Hematopoietic multipotent progenitor cell treated with erythropoietin and hydrocortisone succinate and interleukin-3 and kit ligand, for 8 days (in vitro differentiated cells): ENCODE measurements around the gene CHST1.

Experiments used
- DNase-seq: peaks from one replicate; pipeline ENCODE4 v3.0.0-alpha.2; 2015

CHST1 gene, protein sequence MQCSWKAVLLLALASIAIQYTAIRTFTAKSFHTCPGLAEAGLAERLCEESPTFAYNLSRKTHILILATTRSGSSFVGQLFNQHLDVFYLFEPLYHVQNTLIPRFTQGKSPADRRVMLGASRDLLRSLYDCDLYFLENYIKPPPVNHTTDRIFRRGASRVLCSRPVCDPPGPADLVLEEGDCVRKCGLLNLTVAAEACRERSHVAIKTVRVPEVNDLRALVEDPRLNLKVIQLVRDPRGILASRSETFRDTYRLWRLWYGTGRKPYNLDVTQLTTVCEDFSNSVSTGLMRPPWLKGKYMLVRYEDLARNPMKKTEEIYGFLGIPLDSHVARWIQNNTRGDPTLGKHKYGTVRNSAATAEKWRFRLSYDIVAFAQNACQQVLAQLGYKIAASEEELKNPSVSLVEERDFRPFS

DNA sequence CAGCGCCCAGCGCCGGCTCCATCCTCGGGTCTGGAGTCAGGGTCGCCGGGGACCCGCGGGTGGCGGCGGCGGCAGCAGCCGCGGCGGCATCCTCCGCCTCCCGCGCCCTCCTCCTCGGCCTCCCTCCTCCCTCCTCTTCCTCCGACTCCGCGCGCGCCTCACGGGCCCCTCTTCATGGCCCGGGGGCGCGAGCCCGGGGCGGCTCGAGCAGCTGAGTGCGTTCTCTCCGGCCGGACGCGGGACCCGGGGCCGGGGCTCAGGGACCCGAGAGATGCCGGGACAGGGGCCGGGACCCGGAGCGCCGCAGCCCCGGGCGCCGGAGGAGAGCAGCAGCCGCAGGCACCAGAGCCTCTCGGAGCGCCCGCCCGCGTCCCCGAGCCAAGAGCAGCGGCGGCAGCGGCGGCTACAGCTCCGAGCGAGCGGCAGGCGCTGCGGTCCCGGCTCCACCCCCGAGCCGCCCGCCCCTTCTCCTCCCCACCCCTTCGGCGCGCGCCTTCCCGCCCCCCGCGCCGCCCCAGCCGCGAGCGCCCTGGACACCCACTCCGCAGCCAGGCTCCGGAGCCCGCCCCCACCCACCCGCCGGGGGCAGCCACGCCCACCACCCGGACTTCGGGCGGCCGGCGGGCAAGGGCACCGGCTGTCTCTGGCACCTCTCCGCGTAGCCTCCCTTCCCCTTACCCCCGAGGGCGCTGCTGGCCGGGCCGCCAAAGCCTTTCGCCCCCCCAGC is at the start of gene CHST1:
TSS of gene CHST1 (minus strand) at position 417 of the 727 bp plus-strand sequence. CDS start 14,699 bp downstream, outside the sequence.
- peak; percentile 9 for DNase-seq

- DNase-seq, result no peak
Measured at GRCh38 chr11:45713573-45713972, 48.2 kb upstream of the CHST1 start.

DNA sequence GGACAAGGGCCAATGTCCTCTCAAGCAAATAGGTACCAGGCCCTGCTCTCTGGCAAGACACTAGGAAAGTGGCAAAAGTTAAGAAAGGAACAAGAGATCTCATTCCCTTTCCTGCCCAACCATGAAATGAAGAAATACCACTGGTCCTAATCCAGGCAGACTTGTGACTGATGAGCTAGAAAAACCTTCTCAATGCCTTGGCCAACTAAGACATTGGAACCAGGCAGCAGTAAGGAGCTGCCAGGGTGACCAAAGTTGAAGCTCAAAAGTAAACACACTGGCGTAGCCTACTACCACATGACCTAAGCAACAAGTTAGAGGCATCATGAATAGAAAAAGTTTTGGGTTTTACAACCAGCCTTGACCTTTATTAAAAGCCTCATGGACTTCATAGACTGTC is 45.1 kb upstream of the CHST1 start:
- no peak for DNase-seq

DNA sequence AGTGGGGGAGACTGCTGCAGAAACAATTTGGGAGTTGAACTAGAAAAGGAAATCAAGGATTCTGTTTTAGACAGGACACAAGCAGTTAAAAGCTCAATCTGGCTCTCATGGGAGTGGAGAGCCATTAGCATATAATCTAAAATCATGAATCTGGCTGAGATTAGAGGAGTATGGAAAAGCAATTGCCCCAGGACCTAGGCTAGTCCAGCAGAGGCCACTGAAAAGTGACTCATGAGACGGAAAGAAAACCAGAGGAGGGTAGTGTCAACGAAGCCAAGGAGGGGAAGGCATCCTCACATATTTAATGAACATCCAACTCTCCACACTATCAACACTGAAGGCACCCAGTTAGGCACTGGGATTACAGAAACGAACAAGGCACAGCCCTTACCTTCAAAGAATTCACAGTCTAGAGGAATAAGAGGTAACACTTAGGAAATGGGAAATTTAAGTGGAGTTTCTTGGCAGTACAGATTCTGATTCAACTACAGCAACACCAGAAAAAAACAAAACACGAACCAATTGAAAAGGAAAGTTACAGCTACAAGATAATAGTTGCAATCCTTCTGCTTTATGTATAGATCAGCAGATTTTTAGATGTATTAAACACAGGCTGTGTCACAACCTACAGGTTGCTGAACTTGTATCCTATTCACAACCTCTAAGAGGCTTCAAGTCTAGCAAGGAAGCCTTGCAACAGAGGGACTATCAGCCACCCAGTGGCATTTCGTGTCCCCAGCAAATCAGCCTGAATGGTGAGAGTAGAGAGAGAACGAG is 43.7 kb upstream of the CHST1 start:
- DNase-seq, result no peak

DNA sequence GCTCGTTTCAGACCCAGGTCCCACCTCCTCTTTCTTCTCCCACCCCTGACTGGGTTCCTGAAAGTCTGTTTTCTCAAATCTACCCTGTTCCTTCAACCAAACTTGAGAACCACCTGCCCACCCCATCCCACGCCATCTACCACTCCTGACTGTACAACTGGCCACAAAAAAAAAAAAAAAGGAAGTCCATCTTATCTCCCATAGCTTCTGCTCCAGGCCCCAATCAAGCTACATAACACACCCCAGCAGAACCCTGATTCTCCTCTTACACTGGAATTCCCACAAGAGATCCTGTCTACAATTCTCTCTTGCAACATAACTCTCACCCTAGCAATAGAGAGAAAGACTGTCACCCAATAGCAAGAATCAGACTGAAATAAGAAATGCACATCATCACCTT is 39.2 kb upstream of the CHST1 start:
- DNase-seq, result peak; percentile 25

GRCh38 chr11:45704133-45704532 is 38.7 kb upstream of the CHST1 start:
- DNase-seq, result no peak

GRCh38 chr11:45702511-45702910 is 37.1 kb upstream of the CHST1 start:
- no peak for DNase-seq

- DNase-seq, result peak; percentile 89
Measured at GRCh38 chr11:45698777-45699497, 33.5 kb upstream of the CHST1 start.

- DNase-seq, result no peak
Measured at GRCh38 chr11:45692808-45693453, 27.5 kb upstream of the CHST1 start.

- DNase-seq, result no peak
Measured at GRCh38 chr11:45688472-45689033, 23.1 kb upstream of the CHST1 start.

- DNase-seq, result no peak
Measured at GRCh38 chr11:45687836-45688235, 22.4 kb upstream of the CHST1 start.

DNA sequence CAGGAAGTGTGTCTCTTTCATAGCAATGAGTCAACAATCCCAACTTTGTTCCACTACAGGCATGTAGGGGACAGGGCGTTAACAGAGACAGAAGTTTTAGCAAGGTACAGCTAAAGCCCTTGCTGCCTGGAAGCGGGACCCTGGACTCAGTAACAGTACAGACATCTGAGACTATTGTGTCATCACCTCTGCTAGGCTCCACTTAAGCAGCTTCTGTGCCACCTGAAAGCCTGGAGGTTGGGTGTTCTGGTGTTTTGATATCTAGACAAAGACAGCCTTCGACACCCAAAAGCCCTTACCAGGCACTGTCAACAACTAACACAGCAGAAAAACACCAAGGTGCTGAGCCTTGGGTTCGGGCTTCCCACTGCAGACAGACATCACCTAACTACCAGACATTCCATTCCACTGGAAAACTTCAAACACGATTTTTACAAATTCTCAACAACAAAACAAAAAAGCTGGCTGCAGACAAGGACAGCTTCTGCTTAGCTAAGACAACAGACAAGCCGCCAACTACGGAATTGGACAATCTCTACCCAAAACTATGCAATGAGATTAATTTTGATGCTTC is 20.6 kb upstream of the CHST1 start:
- no peak for DNase-seq

DNA sequence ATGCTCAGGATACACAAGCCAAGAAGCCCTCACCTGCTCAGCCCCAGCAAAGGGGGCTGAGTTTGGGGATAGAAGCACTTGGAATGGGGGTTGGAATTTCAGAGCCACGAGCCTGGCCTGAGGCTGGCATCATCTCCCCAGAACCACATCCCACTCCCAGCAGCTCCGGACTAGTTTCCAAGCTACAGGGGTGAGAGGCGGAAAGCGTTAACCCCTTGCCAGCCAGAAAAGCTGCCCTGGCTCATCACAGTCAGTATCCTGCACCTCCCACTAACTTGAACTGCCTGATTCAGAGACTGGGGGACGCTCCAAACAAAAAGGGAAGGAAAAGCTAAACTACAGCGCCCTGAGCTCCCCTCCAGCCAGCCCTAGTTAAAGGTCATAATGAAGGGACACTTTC is 19.0 kb upstream of the CHST1 start:
- DNase-seq, result no peak

DNA sequence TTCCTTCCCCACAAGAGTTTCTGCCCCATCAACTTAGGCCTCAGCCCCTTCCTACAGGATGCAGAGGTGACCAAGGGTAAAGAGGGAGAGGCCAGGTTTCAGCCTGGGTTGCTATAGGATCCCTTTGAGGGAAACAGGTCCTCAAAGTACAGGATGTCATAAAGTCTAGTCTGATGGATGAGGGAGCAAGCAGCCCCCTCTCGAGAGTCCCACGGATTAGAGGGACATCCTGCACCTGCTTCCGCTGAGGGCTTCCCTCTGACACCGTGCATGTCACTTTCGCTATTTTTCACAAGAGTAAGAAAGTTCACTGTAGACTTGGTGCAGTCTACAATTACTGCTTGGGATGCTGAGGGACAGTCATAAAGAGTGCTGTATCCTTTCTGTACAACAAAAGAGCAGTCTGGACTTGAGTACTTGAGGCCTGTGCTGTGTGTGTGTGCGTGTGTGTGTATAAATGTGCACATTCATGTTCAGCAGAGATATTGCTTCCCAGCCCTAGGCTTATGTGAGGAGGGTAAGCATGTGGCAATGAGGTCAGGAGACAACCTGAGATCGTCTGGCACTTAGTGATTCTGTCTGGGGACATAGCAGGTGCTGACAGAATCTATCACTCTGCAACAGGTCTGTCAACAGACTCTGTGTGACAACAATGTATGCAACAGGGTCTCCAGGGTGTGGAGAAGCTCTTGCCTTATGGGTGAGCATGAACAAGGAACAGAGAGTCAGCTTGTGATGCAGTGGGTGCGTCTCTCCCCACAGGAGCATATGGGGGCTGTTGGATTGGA is 18.0 kb upstream of the CHST1 start:
- DNase-seq, result no peak

DNA sequence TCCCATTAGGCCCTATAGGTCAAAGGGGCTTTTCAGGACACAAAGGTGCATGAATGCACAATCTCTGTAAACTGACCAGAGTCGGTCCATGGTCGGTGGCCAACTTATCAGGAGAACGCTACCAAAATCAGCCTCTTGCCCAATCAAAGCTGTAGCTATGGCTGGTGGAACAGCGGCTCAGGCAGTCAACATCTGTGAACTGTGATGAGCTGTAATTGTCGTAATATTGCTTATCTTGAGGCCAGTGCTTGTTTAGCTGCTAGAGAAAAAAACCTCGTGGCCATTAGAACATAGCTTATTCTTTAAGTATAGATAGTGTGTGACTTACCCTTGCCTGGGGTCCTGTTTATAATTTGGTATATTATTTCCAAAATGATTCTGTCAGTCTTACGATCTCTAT is 14.4 kb upstream of the CHST1 start:
- DNase-seq, result no peak

DNA sequence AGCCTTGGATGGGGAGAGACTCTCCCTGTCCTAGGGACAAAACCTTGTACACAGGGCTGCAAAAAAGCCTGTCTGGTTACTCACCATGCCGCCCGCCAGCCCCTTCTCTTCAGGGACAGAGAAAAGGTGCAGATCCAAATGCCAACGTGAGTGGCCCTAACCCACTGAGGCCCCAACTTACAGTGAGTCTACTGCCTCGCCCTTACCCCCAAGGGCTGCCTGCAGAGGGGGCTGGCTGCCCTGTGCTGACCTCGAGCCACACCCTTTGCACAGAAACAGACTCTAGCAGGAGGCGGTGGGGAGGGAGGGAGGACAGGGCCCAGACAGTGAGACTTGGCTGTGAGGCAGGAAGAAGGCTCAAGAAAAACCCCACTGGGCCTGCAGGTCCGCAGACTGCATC is 13.6 kb upstream of the CHST1 start:
- DNase-seq, result peak; percentile 29

- DNase-seq, result no peak
Measured at GRCh38 chr11:45677770-45678512, 12.5 kb upstream of the CHST1 start.

- DNase-seq, result no peak
Measured at GRCh38 chr11:45676522-45677095, 11.2 kb upstream of the CHST1 start.

DNA sequence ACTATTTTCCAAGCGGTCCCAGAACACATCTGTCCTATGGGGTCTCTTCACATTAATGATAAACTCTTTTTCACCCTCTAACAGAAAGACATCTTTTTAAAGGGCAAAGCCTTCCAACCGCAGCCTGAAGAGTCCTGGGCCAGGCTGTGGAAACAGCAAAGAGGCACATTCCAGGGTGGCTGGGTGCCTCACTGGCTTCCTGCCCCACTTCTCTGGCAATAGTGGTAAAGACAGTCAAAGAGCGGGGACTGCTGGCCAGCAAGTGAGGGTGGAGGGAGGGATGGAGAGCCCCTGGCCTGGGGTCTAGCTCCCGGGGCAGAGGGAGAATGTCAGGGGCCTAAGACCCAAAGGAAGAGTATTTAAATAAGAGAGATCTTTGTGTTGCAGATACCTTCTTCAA is 10.2 kb upstream of the CHST1 start:
- no peak for DNase-seq
